Smooth muscle cell (in vitro differentiated cells): Measurements from ENCODE around the gene ARAP1. TPM values are rescaled to one million over a fixed set of nuclear protein-coding genes. Genes with fewer than 3 reads are reported as not detected.

Experiments
- DNase-seq: peaks from one replicate; lab custom pipeline; 2025; ENCODE audit not compliant: unreplicated experiment; lab: John Stamatoyannopoulos, UW
- H2AFZ ChIP-seq: fragments of 200-600 bp; sonication (generic); 2 replicates; pipeline ENCODE4 v1.6.0; 2016; ENCODE audit warnings: antibody characterized with exemption, low read depth, mild to moderate bottlenecking
- H3F3A ChIP-seq: fragments of 200-600 bp; sonication (generic); 2 replicates; pipeline ENCODE4 v1.6.0; 2017; ENCODE audit warnings: antibody characterized with exemption, low read depth
- H3K27ac ChIP-seq: fragments of 200-600 bp; sonication (generic); 2 replicates; pipeline ENCODE4 v1.5.1; 2016; ENCODE audit warnings: low read depth, mild to moderate bottlenecking
- H3K27me3 ChIP-seq: fragments of 200-600 bp; sonication (generic); 2 replicates; pipeline ENCODE4 v1.6.1; 2016; ENCODE audit warnings: low read depth, mild to moderate bottlenecking
- H3K36me3 ChIP-seq: fragments of 200-600 bp; sonication (generic); 2 replicates; pipeline ENCODE4 v1.5.1; 2016; ENCODE audit warnings: low read depth
- H3K4me1 ChIP-seq: fragments of 200-600 bp; sonication (generic); 2 replicates; pipeline ENCODE4 v1.5.1; 2016; ENCODE audit warnings: low read depth
- H3K4me2 ChIP-seq: fragments of 200-600 bp; sonication (generic); 2 replicates; pipeline ENCODE4 v1.6.0; 2016; ENCODE audit warnings: mild to moderate bottlenecking
- H3K4me3 ChIP-seq: fragments of 200-600 bp; sonication (generic); 2 replicates; pipeline ENCODE4 v1.5.1; 2016; ENCODE audit warnings: mild to moderate bottlenecking
- H3K79me2 ChIP-seq: fragments of 200-600 bp; sonication (generic); 2 replicates; pipeline ENCODE4 v1.6.0; 2016; ENCODE audit warnings: low read depth, mild to moderate bottlenecking
- H3K9ac ChIP-seq: fragments of 200-600 bp; sonication (generic); 2 replicates; pipeline ENCODE4 v1.6.0; 2016; ENCODE audit warnings: low read depth
- H3K9me3 ChIP-seq: fragments of 200-600 bp; sonication (generic); replicated peaks from 2 replicates; pipeline ENCODE4 v1.5.1; 2016; ENCODE audit warnings: low read depth
- H4K20me1 ChIP-seq: fragments of 200-600 bp; sonication (generic); 2 replicates; pipeline ENCODE4 v1.6.0; 2016; ENCODE audit warnings: low read depth
- CTCF ChIP-seq: fragments of 200-600 bp; sonication (generic); IDR thresholded peaks from 2 replicates; pipeline ENCODE4 v1.5.1; 2017; ENCODE audit warnings: borderline replicate concordance, mild to moderate bottlenecking, antibody characterized with exemption; ENCODE audit not compliant: insufficient read depth, poor library complexity, severe bottlenecking
- WGBS: methylation state at CpG from one replicate; pipeline ENCODE4 v1.1.7; 2016; ENCODE audit warnings: low lambda C conversion rate; 5-methylcytosine and 5-hydroxymethylcytosine counted together
- polyA plus RNA-seq: library from polyadenylated mRNA; unstranded; fragments of >200 nt; fragmentation: Nextera tagmentation; extraction: Ambion mirVana; gene quantifications from 2 replicates; pipeline ENCODE4 v1.2.1, GENCODE V29; 2016
- total RNA-seq: library from RNA; depleted of rRNA; stranded (reverse); fragments of >200 nt; gene quantifications from 2 replicates; pipeline ENCODE4 v1.2.3, GENCODE V29; 2014

ARAP1 gene
- total and polyA plus RNA-seq, 2 experiments from 2014 or later, result 45.2 to 45.6 TPM

GRCh38 chr11:72687326-72687725 lies 64.9 kb downstream of the ARAP1 start:
- Histone ChIP-seq H3F3A (peaks cover 9% of the 10 kb centered on the region), H3K4me1 (peaks cover 6% of the 10 kb centered on the region), H3K27me3 (no peaks in the 10 kb centered on the region), H3K27ac (peak overlapping the region; percentile 84), H3K4me3 (no peak overlapping the region), H3K79me2 (no peaks in the 10 kb centered on the region), H3K36me3 (no peaks in the 10 kb centered on the region), H3K9me3 (no peaks in the 10 kb centered on the region), H3K4me2 (peak overlapping the region; percentile 52), H2AFZ (no peak overlapping the region), H3K9ac (no peak overlapping the region), H4K20me1 (peaks cover 37% of the 10 kb centered on the region)
- WGBS, result 96% methylated on average over 7 of the region's 7 CpGs
- no peak for TF ChIP-seq CTCF
- DNase-seq, result no peak

- H3K4me3 ChIP-seq, result no peak overlapping the region
- no peak for DNase-seq
- no peak for TF ChIP-seq CTCF
- peaks cover 6% of the 10 kb centered on the region for H3K4me1 ChIP-seq
- H3K4me2 ChIP-seq, result peak overlapping the region; percentile 52
- H3K27ac ChIP-seq, result peak overlapping the region; percentile 84
- 80% methylated on average over 8 of the region's 8 CpGs for WGBS
- no peak overlapping the region for H3K9ac ChIP-seq
- H3F3A ChIP-seq, result peaks cover 9% of the 10 kb centered on the region
- H2AFZ ChIP-seq, result no peak overlapping the region
- H3K27me3 ChIP-seq, result no peaks in the 10 kb centered on the region
- H3K79me2 ChIP-seq, result no peaks in the 10 kb centered on the region
- H3K36me3 ChIP-seq, result no peaks in the 10 kb centered on the region
- no peaks in the 10 kb centered on the region for H3K9me3 ChIP-seq
- H4K20me1 ChIP-seq, result peaks cover 39% of the 10 kb centered on the region
Observed at GRCh38 chr11:72686639-72687220, 65.5 kb downstream of the ARAP1 start.

DNA sequence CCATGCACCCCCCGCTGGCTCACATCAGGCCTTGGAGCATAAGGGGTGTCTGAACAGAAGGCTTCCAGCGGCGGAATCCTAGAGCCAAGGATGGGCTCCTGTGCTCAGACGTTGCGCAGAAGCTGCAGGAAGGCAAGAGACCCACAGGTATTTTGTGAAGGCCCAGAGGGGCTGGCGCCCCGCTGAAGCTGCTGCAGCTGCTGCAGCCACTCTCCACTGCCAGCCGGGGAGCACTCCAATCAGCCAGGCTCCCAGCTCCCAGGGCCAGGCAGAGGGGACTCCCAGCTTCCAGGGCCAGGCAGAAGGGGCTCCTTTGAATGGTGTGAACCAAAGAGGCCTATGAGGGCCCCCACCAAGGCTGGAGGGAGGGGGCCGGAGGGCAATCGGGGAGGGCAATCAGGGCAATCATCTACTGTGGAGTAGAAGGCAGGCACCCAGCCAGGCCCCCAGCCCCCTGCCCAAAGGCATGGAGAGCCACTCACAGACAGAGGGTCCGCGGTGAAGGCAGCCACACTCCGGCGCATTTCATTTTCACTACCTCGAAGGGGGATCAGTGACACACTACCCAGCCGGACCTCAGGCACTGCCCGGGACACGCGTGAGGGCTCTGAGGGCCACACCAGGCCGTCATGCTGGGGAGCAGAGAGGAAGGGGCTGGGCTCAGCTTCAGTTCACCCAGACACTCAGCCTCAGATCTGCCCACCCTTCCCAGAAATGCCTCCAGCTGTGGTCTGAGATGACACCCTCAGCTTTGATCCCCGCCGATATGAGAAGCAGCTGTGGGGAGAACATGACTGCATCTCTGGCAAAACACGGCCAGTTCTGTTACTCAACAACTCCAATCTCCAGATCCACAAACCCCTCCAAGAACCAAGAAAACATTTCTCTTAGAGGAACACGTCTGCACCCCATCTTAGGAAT lies 66.4 kb downstream of the ARAP1 start:
- H3F3A ChIP-seq, result peaks cover 9% of the 10 kb centered on the region
- no peak for TF ChIP-seq CTCF
- peak overlapping the region; percentile 84 for H3K27ac ChIP-seq
- 65% methylated on average over 24 of the region's 24 CpGs for WGBS
- peak overlapping the region; percentile 52 for H3K4me2 ChIP-seq
- H2AFZ ChIP-seq, result no peak overlapping the region
- H3K79me2 ChIP-seq, result no peaks in the 10 kb centered on the region
- H3K4me3 ChIP-seq, result no peak overlapping the region
- no peaks in the 10 kb centered on the region for H3K27me3 ChIP-seq
- H3K9ac ChIP-seq, result no peak overlapping the region
- H3K36me3 ChIP-seq, result no peaks in the 10 kb centered on the region
- peaks cover 6% of the 10 kb centered on the region for H3K4me1 ChIP-seq
- H3K9me3 ChIP-seq, result no peaks in the 10 kb centered on the region
- DNase-seq, result no peak
- peaks cover 42% of the 10 kb centered on the region for H4K20me1 ChIP-seq
